Endothelial cell of umbilical vein (primary cell): ENCODE data around the gene TRAF3IP1. TPM values are rescaled to one million over a fixed set of nuclear protein-coding genes. Genes with fewer than 3 reads are reported as not detected.

ENCODE experiments used
- BruUV-seq: library from RNA; stranded (reverse); fragments of 400-500 nt; replicated peaks from 2 replicates; lab custom pipeline; 2021; lab: Mats Ljungman, UMichigan
- CTCF ChIA-PET: fragments of 300-600, 350-600 bp; sonication (Branson Sonifier 250); formaldehyde crosslinking; loops from one replicate; lab custom pipeline; 2021; ENCODE audit warnings: antibody characterized with exemption, inconsistent platforms; lab: Charles Lee
- POLR2A ChIA-PET: fragments of 300-600, 350-600 bp; sonication (Branson Sonifier 250); formaldehyde crosslinking; loops from one replicate; lab custom pipeline; 2021; ENCODE audit warnings: antibody characterized with exemption, inconsistent platforms; lab: Charles Lee
- DNase-seq: peaks from one replicate; pipeline ENCODE4 v3.0.0-alpha.2; 2011; ENCODE audit warnings: low read depth, low spot score
- FAIRE-seq: peaks from 2 replicates; lab custom pipeline; 2011; peaks lifted over from hg19 to GRCh38; lab: Jason Lieb, UNC
- H2AFZ ChIP-seq: 2 replicates; pipeline ENCODE4 v1.6.0; 2012; ENCODE audit warnings: low read depth, low read length, control low read depth, inconsistent platforms
- H3K27ac ChIP-seq: 2 replicates; pipeline ENCODE4 v1.5.1; 2011; ENCODE audit warnings: low read depth, mild to moderate bottlenecking, control low read depth, low read length, moderate library complexity; ENCODE audit not compliant: insufficient read depth
- H3K27me3 ChIP-seq, 2 experiments: 2 replicates each; pipeline versions ENCODE4 v1.6.0 to v1.6.1; 2011; ENCODE audit warnings: low read length in 2 of 2, mixed read lengths in 1 of 2; ENCODE audit not compliant: control insufficient read depth in 2 of 2, insufficient read depth in 2 of 2
- H3K36me3 ChIP-seq, 2 experiments: 2 replicates in 1 of 2; 3 replicates in 1 of 2; pipeline ENCODE4 v1.5.1; 2011; ENCODE audit warnings: low read length in 2 of 2, mild to moderate bottlenecking in 1 of 2, moderate library complexity in 1 of 2; ENCODE audit not compliant: control insufficient read depth in 2 of 2, insufficient read depth in 2 of 2; ENCODE audit errors: extremely low read depth in 1 of 2
- H3K4me1 ChIP-seq: 3 replicates; pipeline ENCODE4 v1.5.1; 2011; ENCODE audit warnings: mild to moderate bottlenecking, low read length; ENCODE audit not compliant: control insufficient read depth, insufficient read depth; ENCODE audit errors: extremely low read depth
- H3K4me2 ChIP-seq: 2 replicates; pipeline ENCODE4 v1.6.1; 2011; ENCODE audit warnings: low read length, control low read depth, mixed read lengths; ENCODE audit not compliant: insufficient read depth
- H3K4me3 ChIP-seq, 3 experiments: fragments of 200-600 bp in 1 of 3; sonication (generic), shearing (Covaris generic) in 1 of 3; replicated peaks in 1 of 3; 2 replicates each; pipeline ENCODE4 v1.5.1; 2011 to 2016; ENCODE audit warnings: control low read depth in 3 of 3, low read length in 3 of 3, mild to moderate bottlenecking in 2 of 3, inconsistent platforms in 1 of 3, low read depth in 1 of 3, moderate library complexity in 1 of 3; ENCODE audit not compliant: insufficient read depth in 1 of 3
- H3K79me2 ChIP-seq: 2 replicates; pipeline ENCODE4 v1.6.0; 2012; ENCODE audit warnings: low read length, inconsistent platforms; ENCODE audit not compliant: control insufficient read depth, insufficient read depth
- H3K9ac ChIP-seq: replicated peaks from 2 replicates; pipeline ENCODE3; 2011; ENCODE audit warnings: low read length, control low read depth; ENCODE audit not compliant: insufficient read depth; ENCODE audit errors: extremely low read depth
- H3K9me1 ChIP-seq: replicated peaks from 3 replicates; pipeline ENCODE4 v1.6.0; 2011; ENCODE audit warnings: mild to moderate bottlenecking, low read length; ENCODE audit not compliant: control insufficient read depth, insufficient read depth; ENCODE audit errors: extremely low read depth
- H3K9me3 ChIP-seq: replicated peaks from 2 replicates; pipeline ENCODE4 v1.5.1; 2012; ENCODE audit warnings: low read length, inconsistent platforms; ENCODE audit not compliant: control insufficient read depth, insufficient read depth
- H4K20me1 ChIP-seq: replicated peaks from 2 replicates; pipeline ENCODE3; 2011; ENCODE audit warnings: mild to moderate bottlenecking, low read length; ENCODE audit not compliant: control insufficient read depth, insufficient read depth; ENCODE audit errors: extremely low read depth
- CTCF ChIP-seq, 2 donors: IDR thresholded peaks; 1 replicate in 1 of 2; 2 replicates in 1 of 2; pipeline ENCODE4 v1.5.1; 2011; ENCODE audit warnings: low read length in 2 of 2, mild to moderate bottlenecking in 2 of 2, moderate library complexity in 2 of 2, control low read depth in 1 of 2, inconsistent platforms in 1 of 2, low read depth in 1 of 2; ENCODE audit not compliant: insufficient read depth in 1 of 2; ENCODE audit errors: extremely low read depth in 1 of 2
- EZH2 ChIP-seq: IDR thresholded peaks from 2 replicates; pipeline ENCODE4 v1.6.1; 2012; ENCODE audit warnings: borderline replicate concordance, low read depth, mild to moderate bottlenecking, moderate library complexity, low read length, inconsistent platforms; ENCODE audit not compliant: severe bottlenecking
- FOS ChIP-seq: IDR thresholded peaks from 2 replicates; pipeline ENCODE4 v1.6.1; 2011; ENCODE audit warnings: mild to moderate bottlenecking, low read length, moderate library complexity, borderline replicate concordance; ENCODE audit not compliant: insufficient read depth
- GATA2 ChIP-seq: IDR thresholded peaks from 2 replicates; pipeline ENCODE4 v1.7.0; 2011; ENCODE audit warnings: low read depth, mild to moderate bottlenecking, moderate library complexity, mixed read lengths, low read length; ENCODE audit not compliant: insufficient read length, insufficient read depth
- JUN ChIP-seq: IDR thresholded peaks from 2 replicates; pipeline ENCODE4 v1.6.1; 2011; ENCODE audit warnings: borderline replicate concordance, low read depth; ENCODE audit not compliant: insufficient read length, insufficient read depth
- MAX ChIP-seq: IDR thresholded peaks from 2 replicates; pipeline ENCODE4 v1.6.1; 2011; ENCODE audit not compliant: insufficient read depth, insufficient read length
- MYC ChIP-seq: IDR thresholded peaks from one replicate; pipeline ENCODE4 v1.6.1; 2011; ENCODE audit warnings: mild to moderate bottlenecking, low read depth, low read length
- POLR2A ChIP-seq: IDR thresholded peaks from 2 replicates; pipeline ENCODE4 v1.6.1; 2012; ENCODE audit warnings: low read depth, mild to moderate bottlenecking, control low read depth, low read length
- POLR2AphosphoS5 ChIP-seq: IDR thresholded peaks from 2 replicates; pipeline ENCODE4 v1.6.1; 2012; ENCODE audit warnings: low read depth, mild to moderate bottlenecking, control low read depth, low read length, moderate library complexity; ENCODE audit not compliant: insufficient read depth
- dilution Hi-C: fragments of 300-500 bp; cut with MboI; formaldehyde crosslinking; loops from one replicate; pipeline ENCODE4 v1.15.0; 2019; ENCODE audit warnings: low sequenced_read_pairs; ENCODE audit not compliant: extremely low pct_ligation_motif_present
- intact Hi-C: fragments of 100-400 bp; cut with micrococcal nuclease; formaldehyde crosslinking; loops from one replicate; pipeline ENCODE4 v1.10.0; 2022
- polyA plus RNA-seq, 4 experiments: library from polyadenylated mRNA; depleted of rRNA in 3 of 4; stranded (reverse) in 3 of 4; unstranded in 1 of 4; fragments of >200 nt; gene quantifications; 2 replicates each; pipeline versions ENCODE4 v1.2.1 to v1.2.3, GENCODE V29; 2011 to 2012; ENCODE audit warnings: missing spikeins in 1 of 4
- total RNA-seq: library from RNA; stranded (reverse); gene quantifications from 2 replicates; pipeline ENCODE4 v1.2.3, GENCODE V29; 2021

TRAF3IP1 gene
- total and polyA plus RNA-seq, 2 donors (not counting 3 experiments of a cell fraction or from before 2014, with no cell fraction given) = 3.4 to 15.9 TPM

GRCh38 chr2:238370094-238370822 is 49.9 kb downstream of the TRAF3IP1 start:
- BruUV-seq = no TSS peak
- H2AFZ ChIP-seq = no peak overlapping the region
- TF ChIP-seq POLR2AphosphoS5 (no peak), EZH2 (no peak), POLR2A (no peak), JUN (no peak), GATA2 (no peak)
- dilution Hi-C loops (loop anchor here (25.0 kb wide), 1 partner anchor 92 kb away; no protein-coding TSS in a partner anchor), intact Hi-C loops (loop anchor here (1.0 to 10.0 kb wide), 2 partner anchors 92 to 225 kb away; no protein-coding TSS in a partner anchor)
- FAIRE-seq (no peak), DNase-seq (no peak)
- no peak overlapping the region for H3K4me3 ChIP-seq
- CTCF ChIA-PET = interaction anchor here (0.6 to 5.8 kb wide), 32 partner anchors 8 to 736 kb away, joined by 3 to 104 read pairs (median 4); no protein-coding TSS in a partner anchor
- H3K4me2 ChIP-seq = no peak overlapping the region
- no peaks in the 10 kb centered on the region for H3K9me3 ChIP-seq
- no peak overlapping the region for H3K9ac ChIP-seq
- no peaks in the 10 kb centered on the region for H4K20me1 ChIP-seq
- H3K79me2 ChIP-seq = no peaks in the 10 kb centered on the region
- H3K4me1 ChIP-seq = no peaks in the 10 kb centered on the region
- no peaks in the 10 kb centered on the region for H3K27me3 ChIP-seq
- no peaks in the 10 kb centered on the region for H3K9me1 ChIP-seq
- no peak overlapping the region for H3K27ac ChIP-seq
- no peaks in the 10 kb centered on the region for H3K36me3 ChIP-seq
- POLR2A ChIA-PET = no interaction called here

GRCh38 chr2:238370823-238371372 is 50.6 kb downstream of the TRAF3IP1 start:
- dilution Hi-C loops = loop anchor here (25.0 kb wide), 1 partner anchor 91 kb away; no protein-coding TSS in a partner anchor
- peak; percentile 71 for FAIRE-seq

More at GRCh38 chr2:238370823-238371372, 50.6 kb downstream of the TRAF3IP1 start:
- no peaks in the 10 kb centered on the region for H4K20me1 ChIP-seq
- TF ChIP-seq MAX (no peak), EZH2 (no peak), MYC (no peak), CTCF (IDR thresholded peaks at IDR 0.05; ENCODE audit: extremely low read depth in 1 of 2, insufficient read depth in 1 of 2, low read depth in 1 of 2, low read length in 2 of 2) (peak; percentile 77 to 78), FOS (no peak), POLR2A (no peak)
- no peaks in the 10 kb centered on the region for H3K36me3 ChIP-seq
- H3K27me3 ChIP-seq = no peaks in the 10 kb centered on the region
- H3K4me2 ChIP-seq = no peak overlapping the region
- no peaks in the 10 kb centered on the region for H3K9me1 ChIP-seq
- no peak overlapping the region for H3K9ac ChIP-seq
- ChIA-PET CTCF (interaction anchor here (0.6 to 5.8 kb wide), 33 partner anchors 9 to 736 kb away, joined by 3 to 104 read pairs (median 4); no protein-coding TSS in a partner anchor), POLR2A (no interaction called here)
- DNase-seq = peak; percentile 55
- no peak overlapping the region for H3K4me3 ChIP-seq
- intact Hi-C loops = loop anchor here (1.0 to 10.0 kb wide), 2 partner anchors 91 to 224 kb away; no protein-coding TSS in a partner anchor
- H3K79me2 ChIP-seq = no peaks in the 10 kb centered on the region
- no peaks in the 10 kb centered on the region for H3K9me3 ChIP-seq
- H3K27ac ChIP-seq = no peak overlapping the region
- H2AFZ ChIP-seq = no peak overlapping the region
- BruUV-seq = no TSS peak
- no peaks in the 10 kb centered on the region for H3K4me1 ChIP-seq
